IPS-15b (cell line): ENCODE measurements around the gene PIEZO1.

Experiments
- H3K27me3 ChIP-seq: one replicate; pipeline ENCODE4 v1.6.1; 2013; ENCODE audit warnings: low read length; ENCODE audit not compliant: control insufficient read depth, insufficient read depth
- H3K36me3 ChIP-seq: one replicate; pipeline ENCODE4 v1.6.1; 2013; ENCODE audit warnings: low read length; ENCODE audit not compliant: control insufficient read depth, insufficient read depth
- H3K4me1 ChIP-seq: one replicate; pipeline ENCODE4 v1.6.1; 2013; ENCODE audit warnings: mild to moderate bottlenecking, low read length; ENCODE audit not compliant: control insufficient read depth, insufficient read depth
- H3K4me3 ChIP-seq: one replicate; pipeline ENCODE4 v1.5.1; 2013; ENCODE audit warnings: low read depth, low read length
- H3K9ac ChIP-seq: one replicate; pipeline ENCODE4 v1.6.1; 2013; ENCODE audit warnings: low read depth, mild to moderate bottlenecking, low read length
- H3K9me3 ChIP-seq: one replicate; pipeline ENCODE4 v1.6.1; 2013; ENCODE audit warnings: mild to moderate bottlenecking, low read length; ENCODE audit not compliant: control insufficient read depth, insufficient read depth

Gene PIEZO1

GRCh38 chr16:88738151-88739084, 46.6 kb downstream of the PIEZO1 start:
- no peak overlapping the region for H3K9ac ChIP-seq
- H3K36me3 ChIP-seq = peaks cover 10% of the 10 kb centered on the region
- H3K4me1 ChIP-seq = no peaks in the 10 kb centered on the region
- no peak overlapping the region for H3K4me3 ChIP-seq
- no peaks in the 10 kb centered on the region for H3K9me3 ChIP-seq
- H3K27me3 ChIP-seq = no peaks in the 10 kb centered on the region

DNA sequence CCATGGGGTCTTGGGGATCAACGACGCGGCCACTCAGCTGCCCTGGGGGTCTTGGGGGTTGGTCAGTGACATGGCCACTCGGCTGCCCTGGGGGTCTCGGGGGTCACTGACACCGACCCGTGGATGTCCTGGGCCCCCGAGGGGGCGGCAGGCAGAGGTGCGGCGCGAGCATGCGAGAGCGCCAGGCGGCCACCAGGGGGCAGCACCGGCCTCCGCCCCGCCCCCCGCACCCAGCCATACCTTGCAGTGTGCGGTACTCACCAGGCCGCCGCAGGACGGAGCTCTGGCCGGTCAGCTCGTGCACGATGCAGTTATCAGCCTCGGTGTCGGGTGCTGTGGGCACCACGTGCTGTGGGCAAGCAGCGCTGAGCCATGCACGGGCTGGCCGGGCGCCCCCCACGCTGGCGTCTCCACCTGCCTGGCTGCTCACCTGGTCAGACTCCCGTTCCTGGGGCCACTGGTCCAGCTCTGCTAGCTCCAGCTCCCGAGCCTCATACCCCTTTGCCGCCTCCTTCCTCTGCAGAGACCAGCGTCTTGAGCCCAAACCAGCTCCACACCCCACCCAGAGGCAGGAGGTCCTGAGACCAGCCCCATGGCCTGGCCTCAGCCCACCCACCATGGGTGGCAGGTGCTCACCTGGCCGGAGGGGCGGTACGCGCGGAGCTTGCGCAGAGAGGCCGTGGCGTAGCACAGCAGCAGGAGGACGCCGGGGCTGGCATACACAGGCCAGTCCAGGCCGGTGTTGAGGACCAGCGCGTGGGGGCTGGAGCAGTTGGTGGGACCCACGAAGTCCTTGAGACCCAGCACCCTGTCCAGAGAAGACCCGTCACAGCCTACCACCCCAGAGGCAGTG, 47.5 kb downstream of the PIEZO1 start:
- Histone ChIP-seq H3K27me3 (no peaks in the 10 kb centered on the region), H3K9me3 (no peaks in the 10 kb centered on the region), H3K36me3 (peaks cover 13% of the 10 kb centered on the region), H3K4me1 (no peaks in the 10 kb centered on the region), H3K9ac (no peak overlapping the region), H3K4me3 (no peak overlapping the region)

- peaks cover 14% of the 10 kb centered on the region for H3K36me3 ChIP-seq
Observed at GRCh38 chr16:88736496-88736895, 48.5 kb downstream of the PIEZO1 start.

GRCh38 chr16:88736088-88736487, 48.9 kb downstream of the PIEZO1 start:
- H3K4me1 ChIP-seq = no peaks in the 10 kb centered on the region
- no peak overlapping the region for H3K9ac ChIP-seq

More at GRCh38 chr16:88736496-88736895, 48.5 kb downstream of the PIEZO1 start:
- no peak overlapping the region for H3K4me3 ChIP-seq
- no peaks in the 10 kb centered on the region for H3K9me3 ChIP-seq
- H3K4me1 ChIP-seq = no peaks in the 10 kb centered on the region
- H3K27me3 ChIP-seq = no peaks in the 10 kb centered on the region
- H3K9ac ChIP-seq = no peak overlapping the region

DNA sequence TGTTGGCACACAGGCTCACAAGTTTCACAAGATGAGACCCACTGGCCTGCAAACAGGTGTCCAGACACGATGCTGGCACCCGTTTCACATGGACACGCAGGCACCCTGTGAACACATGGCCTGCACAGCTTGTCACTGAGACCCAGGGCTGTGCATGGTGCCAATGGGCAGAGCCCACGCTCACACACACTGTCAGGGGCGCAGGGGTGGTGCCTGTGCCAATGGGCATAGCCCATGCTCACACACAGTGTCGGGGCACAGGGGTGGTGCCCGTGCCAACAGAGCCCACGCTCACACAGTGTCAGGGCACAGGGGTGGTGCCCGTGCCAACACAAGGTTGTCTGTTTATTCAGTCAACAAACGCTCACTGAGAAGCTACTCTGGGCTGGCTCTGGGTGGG, 49.4 kb downstream of the PIEZO1 start:
- Histone ChIP-seq H3K4me3 (no peak overlapping the region), H3K9ac (no peak overlapping the region), H3K27me3 (no peaks in the 10 kb centered on the region), H3K9me3 (no peaks in the 10 kb centered on the region), H3K36me3 (peaks cover 17% of the 10 kb centered on the region), H3K4me1 (no peaks in the 10 kb centered on the region)

More at GRCh38 chr16:88736088-88736487, 48.9 kb downstream of the PIEZO1 start:
- no peak overlapping the region for H3K4me3 ChIP-seq
- H3K27me3 ChIP-seq = no peaks in the 10 kb centered on the region
- no peaks in the 10 kb centered on the region for H3K9me3 ChIP-seq
- H3K36me3 ChIP-seq = peaks cover 18% of the 10 kb centered on the region

GRCh38 chr16:88735121-88735520, 49.9 kb downstream of the PIEZO1 start:
- Histone ChIP-seq H3K36me3 (peaks cover 16% of the 10 kb centered on the region), H3K9ac (no peak overlapping the region), H3K4me1 (no peaks in the 10 kb centered on the region), H3K9me3 (no peaks in the 10 kb centered on the region), H3K27me3 (no peaks in the 10 kb centered on the region), H3K4me3 (no peak overlapping the region)

GRCh38 chr16:88734361-88734728, 50.7 kb downstream of the PIEZO1 start:
- Histone ChIP-seq H3K9me3 (no peaks in the 10 kb centered on the region), H3K4me1 (no peaks in the 10 kb centered on the region), H3K9ac (no peak overlapping the region), H3K27me3 (no peaks in the 10 kb centered on the region), H3K4me3 (no peak overlapping the region), H3K36me3 (peaks cover 16% of the 10 kb centered on the region)

DNA sequence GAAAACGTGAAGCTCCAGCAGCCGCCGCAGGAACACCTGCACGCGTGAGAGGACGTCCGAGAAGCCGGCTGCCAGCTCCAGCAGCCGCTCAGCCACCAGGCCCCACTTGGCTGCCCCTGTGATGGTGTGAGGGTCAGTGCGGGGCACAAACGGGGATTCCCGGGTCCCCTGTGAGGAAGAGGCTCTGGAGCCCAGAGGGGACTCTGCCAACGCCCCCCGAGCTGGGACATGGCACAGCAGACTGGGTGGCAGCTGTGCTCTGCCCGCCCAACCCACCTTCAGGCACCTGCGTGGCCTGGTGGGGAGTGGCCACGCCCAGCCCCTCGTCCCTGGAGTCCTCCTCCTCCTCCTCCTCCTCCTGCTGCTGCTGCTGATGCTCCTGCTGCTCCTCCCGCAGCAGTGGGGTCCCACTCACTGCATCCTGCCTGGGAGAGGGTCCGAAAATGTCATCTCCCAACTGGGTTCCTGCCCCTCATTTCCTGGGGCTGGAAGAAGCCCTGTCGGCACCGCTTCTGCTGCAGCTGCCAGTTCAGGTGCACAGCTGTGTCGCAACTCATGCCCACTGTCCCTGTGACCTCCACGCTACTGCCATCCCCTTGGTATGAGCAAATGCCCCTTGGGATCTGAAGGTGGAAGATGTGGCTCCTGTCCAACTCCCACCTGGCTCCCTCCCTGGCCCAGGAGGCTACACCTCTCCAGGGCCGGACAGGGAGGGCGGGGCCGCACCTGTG, 51.2 kb downstream of the PIEZO1 start:
- H3K27me3 ChIP-seq = no peaks in the 10 kb centered on the region
- no peaks in the 10 kb centered on the region for H3K9me3 ChIP-seq
- no peak overlapping the region for H3K9ac ChIP-seq
- no peaks in the 10 kb centered on the region for H3K4me1 ChIP-seq
- H3K36me3 ChIP-seq = peaks cover 16% of the 10 kb centered on the region
- H3K4me3 ChIP-seq = no peak overlapping the region

- Histone ChIP-seq H3K36me3 (peaks cover 16% of the 10 kb centered on the region), H3K9me3 (no peaks in the 10 kb centered on the region), H3K4me1 (no peaks in the 10 kb centered on the region), H3K9ac (no peak overlapping the region), H3K27me3 (no peaks in the 10 kb centered on the region), H3K4me3 (no peak overlapping the region)
Observed at GRCh38 chr16:88732961-88733294, 52.1 kb downstream of the PIEZO1 start.

DNA sequence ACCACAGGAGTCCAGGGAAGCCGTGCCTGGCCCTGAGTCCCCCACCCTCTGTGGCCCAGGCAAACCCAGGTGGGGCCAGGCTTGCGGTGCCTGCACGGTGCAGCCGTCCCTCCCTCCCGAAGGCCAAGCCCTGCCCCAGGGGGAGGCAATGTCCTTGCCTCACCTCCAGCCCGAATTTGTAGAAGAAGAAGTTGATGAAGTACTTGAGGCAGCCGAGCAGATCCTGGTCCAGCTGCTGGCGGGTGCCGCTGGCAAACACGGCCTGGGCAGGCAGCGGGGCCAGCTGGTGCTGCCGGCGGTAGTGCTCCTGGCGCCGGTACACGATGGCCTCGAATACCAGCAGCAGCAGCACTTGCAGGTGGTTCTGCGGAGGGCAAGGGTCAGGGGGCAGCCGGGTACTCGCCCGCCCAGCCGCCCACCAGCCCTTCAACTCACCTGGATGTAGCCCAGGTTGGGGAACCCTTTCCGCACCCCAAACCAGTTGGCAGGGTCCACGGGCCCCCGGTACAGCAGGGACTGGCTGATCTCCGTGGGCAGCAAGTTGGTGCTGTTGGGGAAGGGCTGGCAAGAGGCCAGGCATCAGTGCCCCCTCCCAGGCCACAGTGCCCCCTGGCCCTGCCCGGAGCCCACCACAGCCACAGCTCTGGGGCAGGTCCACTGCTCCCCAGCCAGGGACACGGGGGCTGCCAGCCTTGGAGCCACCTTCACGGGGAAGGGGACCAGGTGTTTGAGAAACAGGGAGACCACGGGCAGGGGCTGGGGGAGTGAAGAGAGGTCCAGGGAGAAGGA, 52.7 kb downstream of the PIEZO1 start:
- Histone ChIP-seq H3K36me3 (peaks cover 13% of the 10 kb centered on the region), H3K27me3 (no peaks in the 10 kb centered on the region), H3K4me1 (no peaks in the 10 kb centered on the region), H3K9ac (no peak overlapping the region), H3K9me3 (no peaks in the 10 kb centered on the region), H3K4me3 (no peak overlapping the region)

DNA sequence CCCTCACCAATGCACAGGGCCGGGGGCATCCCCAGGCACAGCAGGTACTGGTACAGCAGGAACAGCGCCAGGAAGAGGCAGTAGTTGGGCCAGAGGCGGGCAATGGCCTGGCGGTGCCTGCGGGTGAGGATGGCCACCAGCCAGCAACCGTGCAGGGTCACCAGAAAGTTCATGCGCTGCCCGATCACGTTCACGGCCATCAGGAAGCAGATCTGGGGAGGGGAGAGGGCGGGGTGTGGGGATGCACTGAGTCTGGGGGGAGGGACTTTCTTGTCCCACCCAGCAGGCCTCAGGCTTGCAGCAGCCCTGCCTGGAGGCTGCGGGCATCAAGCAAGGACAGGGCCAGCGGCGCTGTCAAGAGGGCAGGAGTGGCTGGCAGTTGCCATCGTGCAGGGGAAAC, 53.3 kb downstream of the PIEZO1 start:
- H3K36me3 ChIP-seq = peaks cover 16% of the 10 kb centered on the region
- H3K9me3 ChIP-seq = no peaks in the 10 kb centered on the region
- no peaks in the 10 kb centered on the region for H3K4me1 ChIP-seq
- H3K9ac ChIP-seq = no peak overlapping the region
- no peaks in the 10 kb centered on the region for H3K27me3 ChIP-seq
- H3K4me3 ChIP-seq = no peak overlapping the region
